ENCODE results near the gene KCNC1. TPM values are rescaled to one million over a fixed set of nuclear protein-coding genes. Genes with fewer than 3 reads are reported as not detected.

Gene KCNC1
- total and polyA plus RNA-seq, 2 of the 13 experiments (the other 11 are each of a cell fraction or from before 2014, with no cell fraction given), result 0.01 to 0.04 TPM

GRCh38 chr11:17770048-17770652, 35.6 kb downstream of the KCNC1 start (continued):
- TF ChIP-seq ESRRA (CRISPR knock-in tag; IDR thresholded peaks at IDR 0.05; ENCODE audit: low read depth) (peak; percentile 99), RBFOX2 (IDR thresholded peaks at IDR 0.05; ENCODE audit: low read depth, low read length) (no peak), PBX3 (CRISPR knock-in tag; IDR thresholded peaks at IDR 0.05; ENCODE audit: borderline replicate concordance) (no peak), RFX3 (CRISPR knock-in tag; IDR thresholded peaks at IDR 0.05) (no peak), ZNF564 (CRISPR knock-in tag; IDR thresholded peaks at IDR 0.05) (peak; percentile 90), ZNF790 (CRISPR knock-in tag; IDR thresholded peaks at IDR 0.05; ENCODE audit: borderline replicate concordance) (no peak), ZNF704 (CRISPR knock-in tag; IDR thresholded peaks at IDR 0.05; ENCODE audit: borderline replicate concordance) (0 out of 2 replicates have a peak, but pooled peaks have one; percentile 69), ZNF234 (CRISPR knock-in tag; conservative IDR thresholded peaks at IDR 0.05) (peak; percentile 72; the same call in 1 of the 2 replicates), HOXA3 (CRISPR knock-in tag; IDR thresholded peaks at IDR 0.05) (peak; percentile 97), HNF4A (CRISPR knock-in tag; IDR thresholded peaks at IDR 0.05) (peak; percentile 99), ZNF292 (CRISPR knock-in tag; IDR thresholded peaks at IDR 0.05; ENCODE audit: borderline replicate concordance, low read depth) (peak; percentile 96), NFE2L2 (IDR thresholded peaks at IDR 0.05; ENCODE audit: low read length) (0 out of 2 replicates have a peak, but pooled peaks have one; percentile 20), PRMT3 (CRISPR knock-in tag; IDR thresholded peaks at IDR 0.05; ENCODE audit: borderline replicate concordance, low read depth) (0 out of 2 replicates have a peak, but pooled peaks have one; percentile 60), MZF1 (CRISPR knock-in tag; IDR thresholded peaks at IDR 0.05; ENCODE audit: borderline replicate concordance) (no peak), AKAP8 (CRISPR knock-in tag; IDR thresholded peaks at IDR 0.05) (0 out of 2 replicates have a peak, but pooled peaks have one; percentile 52), FOXA1 (IDR thresholded peaks at IDR 0.05) (peak; percentile 76), FOXA1 (CRISPR knock-in tag; IDR thresholded peaks at IDR 0.05) (peak; percentile 100), NCOA5 (CRISPR knock-in tag; IDR thresholded peaks at IDR 0.05) (no peak), ZNF30 (CRISPR knock-in tag; IDR thresholded peaks at IDR 0.05) (no peak), ZNF607 (CRISPR knock-in tag; IDR thresholded peaks at IDR 0.05; ENCODE audit: borderline replicate concordance) (peak; percentile 93), JUN (CRISPR knock-in tag; IDR thresholded peaks at IDR 0.05) (peak; percentile 84), MAFK (conservative IDR thresholded peaks at IDR 0.05 in 1 of 2, IDR thresholded peaks at IDR 0.05 in 1 of 2; ENCODE audit: low read length in 2 of 2) (no peak), ARNT (IDR thresholded peaks at IDR 0.05) (no peak), POLR2A (IDR thresholded peaks at IDR 0.05; ENCODE audit: insufficient read depth in 1 of 2, low read depth in 2 of 2, low read length in 2 of 2) (0 out of 4 replicates have a peak, but pooled peaks of 1 of the 2 experiments have one; percentile 30), SCMH1 (CRISPR knock-in tag; IDR thresholded peaks at IDR 0.05; ENCODE audit: borderline replicate concordance) (no peak), HDAC1 (CRISPR knock-in tag; IDR thresholded peaks at IDR 0.05) (peak; percentile 99), GPBP1L1 (CRISPR knock-in tag; IDR thresholded peaks at IDR 0.05) (no peak), ZNF24 (IDR thresholded peaks at IDR 0.05) (0 out of 2 replicates have a peak, but pooled peaks have one; percentile 53), ZFP90 (CRISPR knock-in tag; IDR thresholded peaks at IDR 0.05; ENCODE audit: borderline replicate concordance) (peak; percentile 71; the same call in 1 of the 2 replicates)

Data from HepG2 (cell line).